C4-2B (cell line): ENCODE data around the gene SLC49A4.

ENCODE experiments used
- H3K27ac ChIP-seq: fragments of 450-650 bp; 2 replicates; pipeline ENCODE4 v1.5.1; 2017
- ZFX ChIP-seq: fragments of 450-650 bp; IDR thresholded peaks from 2 replicates; pipeline ENCODE4 v1.6.1; 2017
- TF ChIP-seq, protein P1 (sequence below): fragments of 450-650 bp; conservative IDR thresholded peaks from 2 replicates; pipeline ENCODE4 v1.5.1; 2017; ENCODE audit warnings: mild to moderate bottlenecking

The SLC49A4 gene

DNA sequence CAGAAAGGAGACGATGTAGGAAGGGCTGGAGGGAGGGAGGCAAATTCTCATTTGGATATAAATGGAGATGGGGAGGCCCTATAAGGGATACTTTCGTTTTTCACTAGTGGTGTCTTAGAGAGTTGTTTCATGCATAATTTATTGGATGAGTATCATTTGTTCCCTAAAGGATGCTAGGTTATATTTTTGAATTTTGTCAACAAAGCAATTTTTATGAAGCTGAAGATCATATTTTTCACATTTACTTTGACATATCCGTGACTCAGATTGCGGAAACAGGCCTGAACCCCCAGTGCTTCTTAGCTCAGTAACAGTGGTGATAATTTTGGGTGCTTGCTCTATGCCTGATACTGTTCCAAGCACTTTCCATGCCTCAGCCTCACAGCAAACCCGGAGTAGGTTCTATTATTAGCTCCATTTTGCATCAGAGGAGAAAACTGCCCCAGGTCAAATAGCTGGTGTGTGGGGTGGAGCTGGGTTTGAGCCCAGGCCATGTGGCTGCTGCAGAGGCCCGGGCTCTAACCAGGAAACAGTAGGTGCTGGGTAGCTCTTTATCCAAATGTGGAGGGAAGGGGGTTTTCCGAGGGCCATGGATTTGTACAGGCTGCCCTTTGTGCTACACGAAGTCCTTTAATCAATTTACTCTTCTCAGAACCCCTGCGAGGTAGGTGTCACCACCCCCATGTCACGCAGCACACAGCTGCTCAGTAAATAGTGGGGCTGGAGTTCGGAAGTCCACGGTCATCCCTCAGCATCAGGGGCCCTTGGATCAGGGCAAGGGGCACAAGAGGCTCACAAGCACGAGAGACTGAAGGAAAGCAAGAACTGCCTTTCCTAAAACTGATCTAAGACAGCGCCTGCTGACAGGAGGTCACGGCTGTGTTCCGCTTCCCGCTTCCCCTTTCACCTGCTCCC lies 99.1 kb downstream of the SLC49A4 start:
- TF ChIP-seq, protein P1, sequence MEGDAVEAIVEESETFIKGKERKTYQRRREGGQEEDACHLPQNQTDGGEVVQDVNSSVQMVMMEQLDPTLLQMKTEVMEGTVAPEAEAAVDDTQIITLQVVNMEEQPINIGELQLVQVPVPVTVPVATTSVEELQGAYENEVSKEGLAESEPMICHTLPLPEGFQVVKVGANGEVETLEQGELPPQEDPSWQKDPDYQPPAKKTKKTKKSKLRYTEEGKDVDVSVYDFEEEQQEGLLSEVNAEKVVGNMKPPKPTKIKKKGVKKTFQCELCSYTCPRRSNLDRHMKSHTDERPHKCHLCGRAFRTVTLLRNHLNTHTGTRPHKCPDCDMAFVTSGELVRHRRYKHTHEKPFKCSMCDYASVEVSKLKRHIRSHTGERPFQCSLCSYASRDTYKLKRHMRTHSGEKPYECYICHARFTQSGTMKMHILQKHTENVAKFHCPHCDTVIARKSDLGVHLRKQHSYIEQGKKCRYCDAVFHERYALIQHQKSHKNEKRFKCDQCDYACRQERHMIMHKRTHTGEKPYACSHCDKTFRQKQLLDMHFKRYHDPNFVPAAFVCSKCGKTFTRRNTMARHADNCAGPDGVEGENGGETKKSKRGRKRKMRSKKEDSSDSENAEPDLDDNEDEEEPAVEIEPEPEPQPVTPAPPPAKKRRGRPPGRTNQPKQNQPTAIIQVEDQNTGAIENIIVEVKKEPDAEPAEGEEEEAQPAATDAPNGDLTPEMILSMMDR, result no peak
- no peak overlapping the region for H3K27ac ChIP-seq

DNA sequence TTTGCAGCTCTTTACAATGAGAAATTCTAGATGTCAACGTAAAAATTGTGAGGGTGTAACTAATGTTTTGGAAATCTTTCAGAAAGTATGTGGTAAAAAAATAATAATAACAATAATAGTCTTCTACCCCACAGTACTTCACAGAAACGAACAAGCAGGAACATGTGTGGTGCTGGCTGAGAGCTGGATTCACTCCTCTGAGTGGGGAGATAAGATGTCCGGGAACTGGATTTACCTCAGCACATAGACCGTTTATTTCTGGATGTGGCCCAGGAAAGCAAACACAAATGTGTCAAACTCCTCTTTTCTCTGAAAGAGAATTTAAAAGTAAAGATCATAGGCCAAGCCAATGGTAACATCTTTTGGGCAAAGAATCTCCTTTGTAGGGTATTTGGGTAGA lies 103.4 kb downstream of the SLC49A4 start:
- no peak for TF ChIP-seq ZFX
- TF ChIP-seq, protein P1, result no peak
- H3K27ac ChIP-seq, result no peak overlapping the region

DNA sequence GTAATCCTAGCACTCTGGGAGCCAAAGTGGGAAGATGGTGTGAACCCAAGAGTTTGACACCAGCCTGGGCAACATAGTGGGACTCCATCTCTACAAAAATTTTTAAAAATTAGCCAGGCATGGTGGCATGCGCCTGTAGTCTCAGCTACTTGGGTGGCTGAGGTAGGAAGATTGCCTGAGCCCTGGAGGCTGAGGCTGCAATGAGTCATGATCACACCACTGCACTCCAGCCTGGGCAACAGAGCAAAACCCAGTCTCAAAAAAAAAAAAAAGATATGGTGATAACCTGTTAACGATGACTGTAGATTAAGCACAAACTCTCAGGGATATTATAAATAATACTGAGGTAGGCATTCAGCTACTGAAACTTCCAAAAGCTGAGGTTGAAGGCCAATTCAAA lies 107.5 kb downstream of the SLC49A4 start:
- no peak for TF ChIP-seq ZFX
- TF ChIP-seq, protein P1, result no peak
- no peak overlapping the region for H3K27ac ChIP-seq

DNA sequence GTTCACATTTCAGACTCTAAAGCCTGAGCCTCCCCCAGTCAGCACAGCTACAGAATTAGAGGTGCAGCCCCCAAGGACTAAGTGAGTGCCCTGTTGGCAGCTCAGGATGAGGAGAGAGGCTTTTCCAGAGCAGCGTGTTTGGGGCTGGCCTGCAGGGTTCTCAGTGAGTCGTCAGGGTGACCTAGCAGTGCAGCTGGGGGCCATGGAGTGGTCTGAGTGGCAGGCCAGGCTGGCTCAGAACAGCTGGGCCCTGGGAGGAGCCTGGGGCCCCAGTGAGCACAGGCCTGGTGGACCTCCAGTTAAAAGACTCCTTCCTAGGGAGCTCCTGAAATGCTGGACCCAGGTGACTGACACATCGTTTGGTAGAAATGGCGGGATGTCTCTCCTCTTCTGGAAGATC lies 108.3 kb downstream of the SLC49A4 start:
- TF ChIP-seq, protein P1, result no peak
- TF ChIP-seq ZFX, result no peak
- no peak overlapping the region for H3K27ac ChIP-seq

DNA sequence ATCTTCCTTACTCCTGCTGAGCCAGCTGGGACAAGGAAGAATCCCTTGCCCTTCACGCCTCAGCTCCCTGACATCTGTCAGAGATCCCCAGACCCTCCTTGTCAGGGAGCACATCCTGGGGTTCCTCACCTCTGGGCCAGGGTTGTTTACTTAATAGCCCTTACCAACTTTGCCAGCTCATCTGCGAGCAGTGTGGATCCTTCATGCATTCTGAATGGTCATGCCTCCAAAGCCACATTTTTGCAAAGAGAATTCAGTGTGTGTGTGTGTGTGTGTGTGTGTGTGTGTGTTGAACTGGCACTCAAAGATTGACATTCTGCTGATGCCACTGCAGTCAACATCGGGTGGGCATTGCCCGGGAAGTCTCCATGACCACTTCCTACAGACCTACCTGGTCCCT lies 112.6 kb downstream of the SLC49A4 start:
- no peak overlapping the region for H3K27ac ChIP-seq
- TF ChIP-seq ZFX, result no peak
- TF ChIP-seq, protein P1, result no peak

DNA sequence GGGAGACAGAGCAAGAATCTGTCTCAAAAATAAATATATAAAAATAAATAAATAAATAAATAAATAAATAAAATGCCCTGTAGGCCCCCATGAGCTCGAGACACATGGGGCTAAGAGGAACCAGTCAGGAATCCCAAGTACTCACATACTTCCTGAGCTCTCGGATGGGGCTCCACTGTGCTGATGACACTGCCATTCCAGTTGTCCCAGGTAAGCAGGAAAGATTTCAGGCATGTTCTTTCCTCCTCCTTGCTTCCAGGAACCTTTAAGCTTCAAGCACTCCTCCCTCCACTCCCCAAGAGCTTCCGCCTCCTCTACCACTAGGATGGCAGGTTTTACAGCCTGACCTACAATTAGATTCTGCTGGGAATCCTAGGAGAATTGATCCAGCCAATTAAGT lies 113.4 kb downstream of the SLC49A4 start:
- no peak overlapping the region for H3K27ac ChIP-seq
- no peak for TF ChIP-seq ZFX
- TF ChIP-seq, protein P1, result no peak

DNA sequence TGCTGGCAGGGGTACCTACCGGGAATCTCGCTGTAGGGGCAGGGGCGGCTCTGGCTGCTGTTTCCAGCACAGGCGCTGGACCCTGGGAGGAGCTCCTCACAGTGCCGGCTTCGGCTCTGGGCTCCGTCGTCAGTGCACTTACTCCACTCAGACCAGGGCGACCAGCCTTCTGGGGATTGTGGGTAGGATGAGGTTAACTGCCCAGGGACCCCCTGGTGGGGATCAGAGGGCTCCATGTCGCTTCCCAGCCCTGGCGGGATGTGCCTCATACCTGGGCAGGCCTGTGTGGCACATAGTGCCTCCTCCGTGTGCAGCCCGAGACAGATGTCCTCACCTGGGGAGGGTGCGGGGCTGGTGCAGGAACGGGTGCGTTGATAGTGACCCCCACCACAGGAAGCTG lies 117.0 kb downstream of the SLC49A4 start:
- no peak for TF ChIP-seq ZFX
- TF ChIP-seq, protein P1, result no peak
- H3K27ac ChIP-seq, result no peak overlapping the region
